Stimulated activated CD8-positive, alpha-beta memory T cell treated with anti-CD3 and anti-CD28 coated beads, Interleukin-4, amount 100 ng/mL, for 48 hours (primary cell): ENCODE results near the gene ARAF.
A peak's percentile ranks its signal among the peaks of the same experiment; 100 is the strongest.

Experiments
- DNase-seq: peaks from one replicate; pipeline ENCODE4 v3.0.0-alpha.2; 2020

Gene ARAF

DNA sequence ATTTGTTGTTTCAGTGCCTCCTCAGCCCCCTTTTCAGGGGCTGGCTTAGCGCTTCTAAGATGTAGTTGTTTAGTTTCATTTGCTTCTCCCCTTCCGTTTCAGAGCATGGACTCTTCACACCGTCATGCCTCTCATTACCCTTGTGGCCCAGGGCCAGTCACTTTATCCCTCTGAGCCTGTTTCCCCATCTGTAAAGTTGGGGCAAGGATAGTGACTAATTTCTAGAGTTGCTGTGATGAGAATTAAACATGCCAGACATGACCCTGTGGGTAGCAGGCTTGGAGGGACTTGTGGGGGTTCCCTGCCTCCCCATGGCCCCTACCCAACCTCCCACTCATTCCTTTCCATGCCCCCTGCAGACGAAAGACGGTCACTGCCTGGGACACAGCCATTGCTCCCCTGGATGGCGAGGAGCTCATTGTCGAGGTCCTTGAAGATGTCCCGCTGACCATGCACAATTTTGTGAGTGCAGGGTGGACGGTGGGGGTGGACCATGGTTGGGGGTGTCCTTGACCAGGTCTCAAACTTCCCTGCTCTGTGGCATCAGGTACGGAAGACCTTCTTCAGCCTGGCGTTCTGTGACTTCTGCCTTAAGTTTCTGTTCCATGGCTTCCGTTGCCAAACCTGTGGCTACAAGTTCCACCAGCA is 3.6 kb downstream of the ARAF start:
- no peak for DNase-seq

DNA sequence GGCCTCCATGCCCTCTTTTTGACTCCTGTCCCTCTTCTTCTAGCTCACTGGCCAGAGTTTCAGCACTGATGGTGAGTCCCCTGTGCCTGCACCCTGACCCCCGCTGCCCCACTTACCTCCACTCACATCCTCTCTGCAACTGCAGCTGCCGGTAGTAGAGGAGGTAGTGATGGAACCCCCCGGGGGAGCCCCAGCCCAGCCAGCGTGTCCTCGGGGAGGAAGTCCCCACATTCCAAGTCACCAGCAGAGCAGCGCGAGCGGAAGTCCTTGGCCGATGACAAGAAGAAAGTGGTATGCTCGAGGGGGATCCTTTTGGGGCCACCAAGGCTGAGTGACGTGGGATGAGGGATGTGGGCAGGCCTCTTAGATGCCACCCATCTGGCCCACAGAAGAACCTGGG is 5.8 kb downstream of the ARAF start:
- no peak for DNase-seq

DNA sequence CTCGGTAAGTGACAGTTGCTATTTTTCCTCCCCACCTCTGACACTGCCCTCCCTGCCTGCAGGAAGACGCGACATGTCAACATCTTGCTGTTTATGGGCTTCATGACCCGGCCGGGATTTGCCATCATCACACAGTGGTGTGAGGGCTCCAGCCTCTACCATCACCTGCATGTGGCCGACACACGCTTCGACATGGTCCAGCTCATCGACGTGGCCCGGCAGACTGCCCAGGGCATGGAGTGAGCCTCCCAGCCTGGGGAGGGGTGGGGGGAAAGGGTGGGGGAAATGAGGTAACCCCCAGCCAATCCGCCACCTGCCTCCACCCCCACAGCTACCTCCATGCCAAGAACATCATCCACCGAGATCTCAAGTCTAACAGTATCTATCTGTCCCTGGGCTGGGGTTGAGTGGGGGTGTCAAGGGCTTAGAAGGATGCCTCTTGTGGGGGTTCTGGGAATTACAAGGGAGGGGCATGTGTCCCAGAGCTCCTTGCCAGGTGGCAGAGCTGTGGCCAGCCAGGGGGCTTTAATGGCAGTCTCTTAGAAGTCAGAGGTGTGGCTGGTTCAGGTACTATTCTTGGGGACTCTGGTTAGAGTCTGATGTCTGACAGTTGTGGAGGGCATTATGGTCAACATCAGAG is 7.8 kb downstream of the ARAF start:
- peak; percentile 59 for DNase-seq

DNA sequence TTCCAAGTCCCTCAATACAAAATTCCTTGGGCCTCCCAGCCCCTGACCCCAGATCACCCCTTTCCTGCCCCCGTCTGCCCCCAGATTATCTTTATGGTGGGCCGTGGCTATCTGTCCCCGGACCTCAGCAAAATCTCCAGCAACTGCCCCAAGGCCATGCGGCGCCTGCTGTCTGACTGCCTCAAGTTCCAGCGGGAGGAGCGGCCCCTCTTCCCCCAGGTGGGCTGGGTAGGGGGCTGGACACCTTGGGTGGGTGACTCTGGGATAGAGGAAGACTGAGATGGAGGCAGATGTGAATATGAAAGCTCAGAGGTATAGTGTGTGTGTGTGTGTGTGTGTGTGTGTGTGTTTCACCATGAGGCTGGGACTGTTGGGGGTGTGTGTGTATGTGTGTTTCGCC is 9.8 kb downstream of the ARAF start:
- no peak for DNase-seq

DNA sequence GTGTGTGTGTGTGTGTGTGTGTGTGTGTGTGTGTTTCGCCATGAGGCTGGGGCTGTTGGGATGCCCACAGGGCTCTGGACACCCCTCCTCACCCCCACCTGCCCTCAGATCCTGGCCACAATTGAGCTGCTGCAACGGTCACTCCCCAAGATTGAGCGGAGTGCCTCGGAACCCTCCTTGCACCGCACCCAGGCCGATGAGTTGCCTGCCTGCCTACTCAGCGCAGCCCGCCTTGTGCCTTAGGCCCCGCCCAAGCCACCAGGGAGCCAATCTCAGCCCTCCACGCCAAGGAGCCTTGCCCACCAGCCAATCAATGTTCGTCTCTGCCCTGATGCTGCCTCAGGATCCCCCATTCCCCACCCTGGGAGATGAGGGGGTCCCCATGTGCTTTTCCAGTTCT is 10.2 kb downstream of the ARAF start:
- DNase-seq: no peak

DNA sequence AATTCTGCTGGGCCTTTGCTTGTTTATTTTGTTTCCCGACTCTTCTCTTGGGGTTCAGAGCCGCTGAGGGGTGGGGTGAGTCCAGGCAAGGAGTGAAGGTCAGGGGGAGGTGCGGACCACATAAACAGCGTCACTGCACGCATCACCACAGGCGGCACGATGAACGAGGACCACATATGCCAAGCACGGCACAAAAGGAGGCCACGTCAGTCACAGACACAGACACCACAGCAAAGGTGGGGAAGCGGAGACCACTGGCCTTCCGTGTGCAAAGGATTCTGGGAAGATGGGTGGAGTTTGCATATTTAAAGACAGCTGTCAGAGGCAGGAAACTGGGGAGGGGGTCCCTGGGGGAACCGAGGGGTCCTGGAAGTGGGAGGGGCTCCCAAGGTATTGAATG is 10.9 kb downstream of the ARAF start:
- DNase-seq: no peak

DNA sequence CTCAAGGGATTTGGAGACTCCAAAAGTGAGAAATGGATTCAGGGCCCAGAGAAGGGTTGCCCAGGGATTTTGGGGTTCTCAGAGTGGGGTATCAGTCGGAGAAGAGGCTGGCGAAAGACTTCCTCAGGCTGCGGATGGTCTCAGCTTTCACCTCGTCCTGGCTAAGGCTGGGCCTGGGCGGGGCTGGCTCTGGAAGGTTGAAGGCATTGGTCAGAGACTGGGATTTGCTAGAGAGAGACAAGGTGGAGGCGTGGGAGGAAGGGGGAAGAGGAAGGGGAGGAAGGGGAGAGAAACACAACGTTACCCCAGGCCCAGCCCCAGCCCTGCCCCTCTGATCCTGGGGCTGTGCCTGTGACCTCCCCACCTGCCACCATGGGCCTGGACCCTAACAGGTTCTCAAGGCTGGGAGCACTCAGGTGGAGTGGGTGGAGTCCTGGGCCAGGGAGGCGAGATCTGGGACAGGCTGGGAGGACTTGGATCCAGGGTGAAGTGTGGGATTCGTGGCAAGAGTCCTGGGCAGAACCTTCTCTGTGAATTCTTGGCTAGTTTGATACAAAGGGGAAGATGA is 11.9 kb downstream of the ARAF start:
- DNase-seq: no peak

DNA sequence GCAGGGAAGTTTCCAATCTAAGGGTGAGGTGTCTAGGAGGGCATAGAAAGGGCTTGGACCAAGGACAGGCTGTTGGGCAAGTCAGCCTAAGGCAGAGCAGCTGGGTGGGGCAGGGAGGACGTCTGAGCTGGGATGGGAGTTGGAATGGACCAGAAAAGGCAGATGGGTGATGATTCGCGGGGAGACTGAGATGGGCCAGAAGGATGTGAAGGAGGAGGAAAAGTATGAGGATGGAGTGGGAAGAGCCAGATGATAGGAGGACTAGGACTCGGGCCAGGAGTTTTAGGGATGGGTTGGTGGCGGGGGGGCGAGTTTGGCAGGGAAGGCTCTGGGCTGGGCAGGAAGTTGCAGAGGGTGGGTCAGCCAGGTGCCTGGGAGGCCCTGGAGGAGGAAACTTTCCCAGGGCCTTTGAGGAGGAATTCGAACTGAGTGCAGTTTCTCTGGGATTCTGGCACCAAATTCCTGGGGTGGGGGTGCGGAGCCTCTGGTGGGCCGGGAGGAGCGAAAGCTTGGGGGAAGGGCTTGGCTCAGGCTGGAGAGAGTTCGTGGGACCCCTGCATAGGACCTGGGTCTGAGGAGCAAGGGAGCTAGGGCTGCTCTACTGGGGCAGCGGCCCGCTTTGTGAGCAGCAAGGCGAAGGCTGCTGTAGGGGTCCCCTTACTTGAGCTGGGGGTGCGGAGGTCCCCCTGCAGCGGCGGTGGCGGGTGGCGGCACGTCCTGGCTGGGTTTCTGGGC is 12.5 kb downstream of the ARAF start:
- DNase-seq: no peak

DNA sequence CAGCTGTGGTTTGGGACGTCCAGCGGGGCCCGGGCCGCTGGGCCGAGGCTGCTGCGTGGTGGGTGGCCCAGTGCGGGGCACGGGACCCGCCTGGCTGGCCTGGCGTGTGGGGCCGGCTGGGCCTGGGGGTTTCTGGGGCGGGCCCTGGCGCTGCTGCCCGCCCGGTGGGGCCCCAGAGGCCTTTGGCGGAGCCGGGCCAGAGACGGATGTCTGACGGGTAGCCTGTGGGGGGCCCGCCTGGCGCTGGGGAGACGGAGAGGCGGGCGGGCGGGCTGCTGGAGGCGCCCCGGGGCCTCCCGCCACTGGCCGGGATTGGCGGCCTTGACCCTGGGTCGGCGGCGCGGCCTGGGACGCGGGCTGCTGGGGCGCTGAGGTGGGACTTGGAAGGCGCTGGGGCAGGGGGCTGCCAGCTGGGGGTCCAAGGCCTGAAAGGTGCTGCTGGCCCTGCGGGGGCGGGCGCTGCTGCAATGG is 13.1 kb downstream of the ARAF start:
- no peak for DNase-seq

DNA sequence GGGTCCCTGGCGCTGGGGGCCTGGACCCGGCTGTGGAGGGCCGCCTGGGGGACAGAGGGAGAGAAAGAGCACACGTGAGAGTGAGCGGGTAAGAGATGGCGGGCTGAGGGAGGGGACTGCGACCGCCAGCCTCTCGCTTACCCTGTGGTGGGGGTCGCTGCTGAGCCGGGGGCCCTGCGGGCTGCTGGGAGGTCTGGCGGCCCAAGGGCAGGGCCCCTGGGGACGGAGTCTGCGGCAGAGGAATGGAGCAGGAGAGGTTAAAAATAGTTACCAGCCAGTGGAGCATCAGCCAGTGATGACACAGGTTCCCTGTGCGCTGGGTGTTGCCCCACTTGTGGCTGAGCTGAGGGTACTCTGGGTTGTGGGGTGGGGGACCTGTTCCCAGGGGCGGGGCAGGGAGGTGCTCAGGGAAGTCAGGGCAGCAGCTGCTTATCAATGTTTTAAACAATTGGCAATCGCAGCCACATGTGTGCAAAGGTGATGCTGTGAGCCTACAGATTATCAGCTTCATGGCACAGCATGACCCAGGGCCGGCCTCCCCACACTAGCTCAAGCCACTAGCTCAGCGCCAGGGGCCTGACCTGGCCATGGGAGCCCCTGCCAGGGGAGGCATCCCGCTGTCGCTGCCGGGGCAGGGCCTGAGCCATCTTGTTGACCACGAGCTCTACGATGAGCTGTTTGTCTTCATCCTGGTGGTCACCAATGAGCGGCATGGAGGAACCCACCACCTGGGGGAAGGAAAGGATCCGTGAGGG is 13.7 kb downstream of the ARAF start:
- no peak for DNase-seq

DNA sequence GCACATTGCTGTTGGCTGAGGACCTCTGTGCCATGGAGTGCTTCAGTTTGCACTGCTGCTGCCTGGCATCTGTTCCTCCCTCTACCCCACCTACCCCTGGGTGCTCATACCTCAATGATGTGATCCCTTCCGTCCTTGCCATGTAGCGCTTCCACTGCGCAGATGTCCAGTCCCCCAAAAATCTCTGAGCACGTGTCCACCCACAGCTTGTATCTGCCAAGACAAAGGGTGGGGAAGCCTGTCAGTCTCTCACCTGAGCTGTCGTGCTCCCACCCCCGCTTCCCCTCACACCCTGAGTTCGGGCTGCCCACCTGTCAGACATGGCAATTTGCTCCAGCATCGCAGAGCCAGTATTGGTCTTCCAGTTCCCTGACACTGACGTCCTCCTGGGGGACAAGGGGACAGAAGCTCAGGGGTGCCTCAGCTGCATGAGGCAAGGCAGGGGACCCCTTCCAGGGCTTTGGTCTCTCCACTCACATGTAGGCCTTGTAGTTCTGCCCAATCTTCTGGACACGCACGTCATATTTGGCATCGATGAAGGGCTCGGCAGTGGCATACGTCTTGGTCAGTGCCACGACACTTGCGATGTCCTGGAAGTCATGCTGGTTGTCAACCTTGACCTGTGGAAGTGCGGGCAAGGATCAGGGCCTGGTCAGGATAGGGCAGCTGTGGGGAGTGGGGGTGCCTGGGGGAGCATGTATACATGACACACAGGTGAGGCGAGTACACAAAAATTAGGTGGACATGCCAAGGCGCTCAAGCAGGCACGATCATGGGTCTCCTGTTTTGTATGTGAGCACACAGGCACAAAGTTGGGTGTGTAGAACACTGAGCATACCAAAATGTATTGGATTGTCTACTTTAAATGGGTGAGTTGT is 15.3 kb downstream of the ARAF start:
- DNase-seq: no peak

DNA sequence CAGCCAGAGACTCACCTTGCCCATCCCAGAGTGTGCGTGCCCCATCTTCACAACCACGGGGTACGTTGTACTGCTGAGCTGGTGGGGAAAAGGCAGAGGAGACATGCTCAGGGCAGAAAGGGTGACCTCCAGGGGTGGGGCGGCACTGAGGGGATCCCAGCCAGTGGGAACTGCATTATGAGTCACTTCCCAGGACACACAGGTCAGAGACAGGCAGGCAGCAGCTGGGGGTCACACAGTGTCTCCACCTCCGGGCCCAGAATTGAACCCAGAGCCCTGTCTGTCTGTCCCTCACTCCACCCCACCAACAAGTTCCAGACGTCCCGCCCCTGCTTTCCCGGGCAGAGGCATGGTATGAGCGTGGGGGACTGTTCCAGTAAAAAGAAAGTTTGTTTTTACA is 16.4 kb downstream of the ARAF start:
- no peak for DNase-seq

DNA sequence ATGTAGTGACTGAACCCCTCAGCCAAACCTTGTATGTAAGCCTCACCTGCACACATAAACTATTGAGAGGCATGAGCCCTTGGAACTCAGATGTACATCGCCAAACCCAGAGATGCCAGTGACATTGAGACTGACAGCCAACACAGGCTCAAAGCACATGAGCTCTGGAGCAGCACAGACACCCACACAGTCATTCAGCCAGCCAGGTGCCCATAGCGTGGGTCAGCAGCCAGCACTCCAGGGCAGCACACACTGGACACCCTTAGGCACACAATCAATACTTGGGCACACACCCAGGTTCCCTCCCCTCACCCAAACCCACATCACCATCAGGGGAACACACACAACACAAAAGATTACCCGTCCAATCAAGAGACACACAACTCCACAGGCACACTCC is 16.9 kb downstream of the ARAF start:
- no peak for DNase-seq

DNA sequence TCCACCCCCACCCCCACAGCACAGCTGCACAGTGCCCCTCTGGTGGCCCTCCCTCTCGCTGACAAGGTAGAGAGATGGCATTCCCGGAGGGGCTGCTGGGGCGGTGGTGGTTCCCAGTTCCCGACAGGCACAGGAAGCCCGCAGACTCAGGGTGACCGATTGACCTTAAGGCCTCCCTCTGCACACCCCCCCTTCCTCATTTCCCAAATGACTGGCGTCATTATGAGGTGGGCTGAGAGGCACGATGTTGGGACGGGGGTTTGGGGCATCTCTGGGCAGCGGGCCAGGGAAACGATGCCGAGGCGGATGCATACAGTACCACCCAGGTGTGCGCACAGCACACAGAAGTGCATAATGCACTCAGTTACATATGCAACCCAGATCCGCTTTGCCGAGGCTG is 17.7 kb downstream of the ARAF start:
- no peak for DNase-seq

DNA sequence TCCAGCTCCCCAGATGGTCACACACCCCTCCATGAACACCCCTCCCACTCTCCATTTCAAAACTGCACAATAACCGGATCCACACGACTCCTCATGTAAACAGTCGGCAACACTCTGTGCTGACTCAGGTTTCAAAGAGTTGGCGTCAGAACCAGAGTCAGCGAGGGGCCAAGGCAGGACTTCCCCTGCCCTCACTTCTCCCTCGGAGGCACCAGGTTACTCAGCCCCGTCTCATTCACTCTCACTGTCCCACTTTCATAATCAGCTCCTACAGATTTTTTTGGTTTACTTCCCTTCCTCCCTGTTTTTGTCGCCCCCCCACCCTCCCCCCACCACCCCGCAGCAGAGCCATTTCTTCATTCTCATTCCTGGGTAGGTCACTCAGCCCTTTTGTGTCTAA is 18.5 kb downstream of the ARAF start:
- peak; percentile 61 for DNase-seq

DNA sequence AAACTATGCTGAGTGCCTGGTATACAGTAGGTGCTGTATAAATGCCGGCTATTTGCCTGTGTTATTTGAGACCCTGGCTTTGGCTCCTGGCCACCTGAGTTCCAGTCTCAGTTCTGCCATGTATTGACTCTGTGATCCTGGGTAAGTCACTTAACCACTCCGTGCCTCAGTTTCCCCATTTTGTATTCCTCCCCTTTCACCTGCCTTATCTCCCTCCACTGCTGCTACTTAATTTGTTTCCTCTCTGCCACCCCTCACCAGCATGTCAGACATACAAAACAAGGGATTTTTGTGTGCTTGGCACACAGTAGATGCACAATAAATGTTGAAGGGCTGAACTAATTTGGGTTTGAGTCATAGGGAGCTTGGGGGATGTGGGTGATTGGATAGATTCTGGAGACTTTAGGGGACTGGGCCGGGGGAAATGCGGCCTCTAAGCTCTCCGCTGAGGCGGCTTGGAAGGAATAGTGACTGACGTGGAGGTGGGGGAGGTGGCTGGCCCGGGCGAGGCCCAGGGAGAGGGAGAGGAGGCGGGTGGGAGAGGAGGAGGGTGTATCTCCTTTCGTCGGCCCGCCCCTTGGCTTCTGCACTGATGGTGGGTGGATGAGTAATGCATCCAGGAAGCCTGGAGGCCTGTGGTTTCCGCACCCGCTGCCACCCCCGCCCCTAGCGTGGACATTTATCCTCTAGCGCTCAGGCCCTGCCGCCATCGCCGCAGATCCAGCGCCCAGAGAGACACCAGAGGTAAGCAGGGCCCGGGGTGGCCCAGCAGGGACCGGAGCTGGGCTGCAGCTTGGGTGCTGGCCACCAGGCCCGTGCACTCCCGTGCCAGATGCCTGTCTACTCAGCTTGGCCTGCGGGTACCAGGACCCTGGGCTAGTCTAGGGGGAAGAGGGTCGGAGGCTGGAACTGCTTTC is 21.0 kb downstream of the ARAF start, which contains the start of gene TIMP1:
TSS of gene TIMP1 (plus strand) at position 706 of the 917 bp plus-strand sequence. CDS start 980 bp downstream, outside the sequence.
- DNase-seq: peak; percentile 85

DNA sequence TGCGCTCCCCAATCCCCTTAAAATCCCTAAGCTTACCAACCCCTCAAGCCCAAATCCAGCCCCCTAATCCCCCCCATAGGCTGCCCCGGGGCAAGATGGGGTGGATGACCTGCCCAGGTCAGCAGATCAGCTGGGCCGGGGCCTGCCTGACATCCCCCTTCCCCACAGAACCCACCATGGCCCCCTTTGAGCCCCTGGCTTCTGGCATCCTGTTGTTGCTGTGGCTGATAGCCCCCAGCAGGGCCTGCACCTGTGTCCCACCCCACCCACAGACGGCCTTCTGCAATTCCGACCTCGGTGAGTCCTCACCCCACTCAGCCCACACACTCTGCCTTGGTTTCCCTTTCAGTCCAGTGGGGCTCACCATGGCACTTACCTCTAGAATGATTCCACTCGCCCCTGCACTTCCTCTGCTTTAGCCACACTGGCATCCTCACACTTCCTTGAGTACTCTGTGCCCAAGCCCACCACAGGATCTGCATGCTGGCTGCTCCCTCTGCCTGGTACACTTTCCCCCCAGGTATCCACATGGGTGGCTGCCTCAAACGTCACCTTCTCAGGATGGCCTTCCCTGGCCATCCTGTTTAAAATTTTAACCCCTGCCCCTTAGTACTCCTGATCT is 22.3 kb downstream of the ARAF start:
- DNase-seq: no peak

DNA sequence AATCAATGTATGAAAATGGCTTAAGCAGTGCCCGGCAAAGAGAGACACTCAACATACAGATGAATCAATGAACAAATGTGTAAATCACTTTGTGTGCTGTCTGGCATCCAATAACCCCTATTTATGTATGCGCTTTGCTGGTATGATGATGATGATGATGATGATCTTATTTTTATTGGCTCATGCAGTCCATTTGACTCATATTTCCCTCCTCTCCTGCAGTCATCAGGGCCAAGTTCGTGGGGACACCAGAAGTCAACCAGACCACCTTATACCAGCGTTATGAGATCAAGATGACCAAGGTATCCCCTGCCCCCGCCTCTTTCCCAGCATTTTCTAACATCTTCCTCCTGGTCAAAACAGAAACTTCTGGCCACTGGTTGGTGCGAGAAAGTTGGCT is 23.7 kb downstream of the ARAF start:
- no peak for DNase-seq

DNA sequence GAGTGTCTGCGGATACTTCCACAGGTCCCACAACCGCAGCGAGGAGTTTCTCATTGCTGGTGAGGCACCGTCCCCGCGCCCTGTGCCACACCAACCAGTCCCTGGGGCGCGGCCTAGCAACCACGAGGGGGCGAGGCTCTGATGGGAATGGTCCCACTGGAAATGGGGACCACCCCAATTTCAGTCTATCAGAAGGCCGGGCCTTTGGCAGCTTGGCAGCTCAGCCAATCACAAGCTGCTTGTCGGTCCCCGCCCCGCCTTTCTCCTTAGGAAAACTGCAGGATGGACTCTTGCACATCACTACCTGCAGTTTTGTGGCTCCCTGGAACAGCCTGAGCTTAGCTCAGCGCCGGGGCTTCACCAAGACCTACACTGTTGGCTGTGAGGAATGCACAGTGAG is 24.3 kb downstream of the ARAF start:
- no peak for DNase-seq

DNA sequence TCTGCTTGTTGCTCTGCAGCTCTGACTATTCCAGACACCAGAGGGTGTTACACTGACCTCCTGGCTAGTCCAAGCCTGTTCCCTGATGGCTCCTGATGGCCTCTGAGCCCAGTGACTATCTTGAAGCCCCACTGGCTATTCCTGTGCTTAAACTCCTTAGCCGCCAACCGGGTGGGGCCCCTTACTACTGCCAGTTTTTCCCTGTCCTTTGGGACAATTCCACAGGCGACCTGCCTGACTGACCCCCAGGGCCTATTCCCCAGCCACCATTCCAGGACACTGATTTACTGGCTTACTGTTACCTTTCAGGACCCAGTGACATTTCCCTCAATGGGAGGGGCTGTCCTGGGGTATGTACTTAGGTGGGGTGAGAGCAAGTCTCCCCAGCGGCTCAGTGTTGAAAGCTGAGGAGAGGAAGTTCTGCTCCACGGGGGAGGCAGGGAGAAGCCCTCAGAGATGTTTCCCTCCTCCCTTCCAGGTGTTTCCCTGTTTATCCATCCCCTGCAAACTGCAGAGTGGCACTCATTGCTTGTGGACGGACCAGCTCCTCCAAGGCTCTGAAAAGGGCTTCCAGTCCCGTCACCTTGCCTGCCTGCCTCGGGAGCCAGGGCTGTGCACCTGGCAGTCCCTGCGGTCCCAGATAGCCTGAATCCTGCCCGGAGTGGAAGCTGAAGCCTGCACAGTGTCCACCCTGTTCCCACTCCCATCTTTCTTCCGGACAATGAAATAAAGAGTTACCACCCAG is 25.2 kb downstream of the ARAF start:
- no peak for DNase-seq
